NCI-H510A treated with DMSO at 0.1 percent for 48 hours (cell line): ENCODE measurements around the gene TPTE2.
A peak's percentile ranks its signal among the peaks of the same experiment; 100 is the strongest.
"Not testable (repeated sequence)": the region's sequence is repeated elsewhere in the genome, so short reads cannot be mapped to it uniquely, and the experiment has no call there.

ENCODE experiments used
- DNase-seq: peaks from one replicate; lab custom pipeline; 2025; lab: John Stamatoyannopoulos, UW

The TPTE2 gene

GRCh38 chr13:19561127-19561582 lies at the start of gene TPTE2:
TPTE2 (minus strand) TSS chr13:19561532; CDS start chr13:19503234, 58,298 bp downstream.
- DNase-seq: not testable (repeated sequence)

- DNase-seq: no peak
These were observed 46.3 kb upstream of the TPTE2 start for GRCh38 chr13:19607523-19608078.

DNA sequence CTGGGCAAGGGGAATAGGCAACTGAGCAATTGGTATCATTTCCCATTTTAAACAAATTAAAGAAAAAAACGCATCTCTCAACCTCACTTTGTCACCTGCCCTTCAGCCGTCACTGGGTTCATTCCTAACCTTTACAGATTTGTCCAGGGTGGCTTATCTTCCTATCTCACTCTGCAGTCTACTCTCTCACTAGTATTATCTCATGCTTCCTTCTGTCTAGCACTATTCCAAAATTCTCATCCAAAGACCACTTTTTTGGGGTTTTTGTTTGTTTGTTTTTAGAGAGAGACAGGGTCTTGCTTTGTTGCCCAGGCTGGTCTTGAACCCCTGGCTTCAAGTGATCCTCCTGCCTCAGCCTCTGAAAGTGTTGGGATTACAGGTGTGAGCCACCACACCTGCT lies 45.4 kb upstream of the TPTE2 start:
- DNase-seq: no peak

- DNase-seq: no peak
These were observed 44.8 kb upstream of the TPTE2 start for GRCh38 chr13:19606152-19606551.

- no peak for DNase-seq
These were observed 44.0 kb upstream of the TPTE2 start for GRCh38 chr13:19605161-19605955.

- no peak for DNase-seq
These were observed 43.0 kb upstream of the TPTE2 start for GRCh38 chr13:19604306-19604705.

DNA sequence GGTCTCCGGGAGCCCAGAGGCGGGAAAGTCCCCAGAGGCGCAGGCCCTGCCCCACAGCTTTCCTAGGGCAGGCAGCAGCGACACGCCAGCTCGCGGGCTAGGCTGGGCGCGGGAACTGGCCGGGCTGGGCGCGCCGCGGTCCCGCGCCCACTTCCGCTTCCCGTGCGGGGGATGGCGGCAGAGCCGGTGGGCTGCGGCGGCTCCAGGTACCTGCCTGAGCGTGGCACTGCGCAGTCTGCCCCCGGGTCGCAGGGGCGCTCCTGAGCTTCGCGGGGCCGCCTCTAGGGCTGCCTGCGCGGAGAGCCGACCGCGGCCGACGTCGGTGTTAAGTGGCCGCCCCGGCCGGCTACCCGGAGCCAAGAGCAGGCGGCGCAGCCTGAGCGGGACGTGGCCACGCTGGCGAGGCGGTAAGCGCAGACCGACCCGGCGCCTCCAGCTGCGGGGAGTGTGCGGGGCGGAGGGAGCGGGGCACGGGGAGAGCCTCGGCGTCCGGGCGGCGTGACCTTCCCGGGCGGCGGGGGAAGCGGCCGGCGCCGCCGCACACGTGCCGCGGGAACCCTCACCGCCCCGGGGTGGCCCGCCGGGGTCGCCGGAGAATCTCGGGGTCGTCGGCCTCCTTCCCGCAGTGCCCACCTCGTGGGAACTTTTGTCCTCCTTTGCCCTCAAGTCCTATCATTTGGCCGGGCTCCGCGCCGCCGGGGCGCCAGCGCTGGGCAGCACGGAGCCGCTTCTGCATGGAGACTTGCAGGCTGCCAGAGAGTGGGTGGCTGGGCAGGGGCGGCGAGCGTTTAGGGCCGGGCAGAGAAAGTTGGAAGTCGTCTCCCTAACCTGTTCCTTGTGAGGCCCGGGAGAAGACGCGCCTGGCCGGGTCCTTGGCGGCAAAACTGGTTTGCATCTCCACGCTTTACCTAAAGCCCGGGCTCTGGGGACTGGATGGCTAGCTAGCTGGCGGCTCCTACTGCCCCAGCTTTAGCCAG lies 40.7 kb upstream of the TPTE2 start:
- peak; percentile 18 for DNase-seq

DNA sequence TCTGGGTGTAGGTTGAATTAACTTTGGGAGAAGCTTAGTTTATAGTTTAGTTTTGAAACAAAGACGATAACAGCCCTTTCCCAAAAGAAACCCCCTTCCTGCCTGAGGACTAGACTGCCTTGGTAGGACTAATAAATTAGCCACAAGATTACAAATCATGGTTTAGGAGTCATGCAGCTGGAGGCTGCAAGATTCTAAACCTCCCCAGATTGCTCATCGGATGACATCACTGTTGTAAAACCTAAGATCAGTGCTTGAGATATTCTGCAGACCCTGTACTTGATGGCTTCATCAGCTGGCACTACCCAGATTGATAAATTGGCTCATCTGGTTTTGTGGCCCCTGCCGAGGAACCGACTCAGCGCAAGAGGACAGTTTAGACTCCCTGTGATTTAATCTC lies 36.2 kb upstream of the TPTE2 start:
- DNase-seq: no peak

DNA sequence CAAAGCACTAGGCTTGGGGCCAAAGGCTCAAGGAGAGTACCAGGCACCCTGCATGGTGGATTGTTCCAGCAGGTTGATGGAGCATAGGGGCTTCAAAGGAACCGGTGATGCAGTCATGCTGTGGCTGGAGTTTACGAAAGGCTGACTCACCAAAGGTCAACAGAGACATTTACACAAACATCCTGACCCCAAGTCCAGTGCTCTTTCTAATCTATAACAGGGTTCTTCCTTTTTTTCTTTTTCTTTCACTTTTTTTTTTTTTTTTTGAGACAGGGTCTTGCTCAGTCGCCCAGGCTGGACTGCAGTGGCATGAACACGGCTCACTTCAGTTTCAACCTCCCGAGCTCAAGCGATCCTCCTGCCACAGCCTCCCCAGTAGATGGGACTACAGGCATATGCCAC lies 35.6 kb upstream of the TPTE2 start:
- DNase-seq: no peak

- DNase-seq: no peak
These were observed 34.8 kb upstream of the TPTE2 start for GRCh38 chr13:19596086-19596485.

DNA sequence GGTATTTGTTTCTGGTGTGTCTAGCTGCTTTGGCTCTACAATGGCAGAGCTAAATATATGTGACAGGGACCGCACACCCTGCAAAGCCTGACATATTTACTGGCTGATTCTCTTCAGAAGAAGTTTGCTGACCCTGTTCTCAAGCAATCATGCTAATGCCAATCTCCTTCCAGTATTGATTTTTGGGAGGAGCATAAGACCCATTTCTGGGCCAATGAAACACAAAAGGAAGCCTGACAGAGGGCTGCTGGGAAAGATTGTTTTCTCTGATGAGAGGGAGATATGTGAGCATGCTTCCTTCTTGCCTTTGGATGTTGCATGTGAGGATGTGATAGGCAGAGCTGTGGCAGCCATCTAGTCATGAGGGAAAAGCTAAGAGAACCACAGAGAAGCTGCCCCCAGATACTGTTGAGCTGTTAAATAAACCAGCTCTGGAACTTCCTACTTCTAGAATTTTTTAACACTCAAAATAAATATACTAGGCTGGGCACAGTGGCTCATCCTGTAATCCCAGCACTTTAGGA lies 31.4 kb upstream of the TPTE2 start:
- DNase-seq: no peak

GRCh38 chr13:19591864-19592263 lies 30.5 kb upstream of the TPTE2 start:
- no peak for DNase-seq

DNA sequence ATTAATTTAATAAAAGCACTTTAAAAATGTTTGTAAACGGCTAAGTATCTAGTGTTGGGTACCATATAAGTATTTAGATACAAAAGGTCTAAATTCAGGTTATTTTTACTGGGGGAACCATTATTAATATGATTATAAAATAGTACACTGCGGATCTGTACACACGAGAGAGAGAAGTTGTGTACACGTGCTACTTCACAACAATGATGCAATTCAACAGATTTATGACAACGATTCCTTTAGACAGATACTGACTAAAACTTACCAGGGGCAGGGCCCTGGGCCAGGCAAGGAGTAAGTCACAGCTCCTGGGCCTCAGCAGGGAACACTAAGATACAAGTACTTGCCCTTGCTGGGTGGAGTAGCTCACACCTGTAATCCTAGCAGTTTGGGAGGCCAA lies 29.1 kb upstream of the TPTE2 start:
- no peak for DNase-seq

DNA sequence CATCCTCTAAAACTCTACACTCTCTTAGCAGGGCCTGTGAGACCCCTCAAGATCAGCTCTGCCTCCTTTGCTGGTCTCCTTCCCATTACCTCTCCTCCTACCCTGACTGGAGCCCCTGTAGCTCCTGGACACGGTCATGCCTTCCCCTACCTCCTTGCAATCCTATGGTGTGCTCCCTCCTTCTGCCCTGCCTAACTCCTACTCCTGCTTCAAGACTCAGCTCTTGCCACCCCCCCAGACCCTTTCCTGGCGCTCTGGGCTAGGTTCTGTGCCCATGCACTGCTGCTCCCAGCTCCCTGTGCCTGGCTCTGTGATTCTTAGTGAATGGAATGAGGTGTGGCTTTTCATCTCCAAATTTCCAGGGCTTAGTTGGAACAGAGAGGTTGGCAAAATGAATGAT lies 28.0 kb upstream of the TPTE2 start:
- no peak for DNase-seq

- peak; percentile 19 for DNase-seq
These were observed 26.4 kb upstream of the TPTE2 start for GRCh38 chr13:19587635-19588300.

GRCh38 chr13:19586904-19587634 lies 25.7 kb upstream of the TPTE2 start:
- DNase-seq: no peak

DNA sequence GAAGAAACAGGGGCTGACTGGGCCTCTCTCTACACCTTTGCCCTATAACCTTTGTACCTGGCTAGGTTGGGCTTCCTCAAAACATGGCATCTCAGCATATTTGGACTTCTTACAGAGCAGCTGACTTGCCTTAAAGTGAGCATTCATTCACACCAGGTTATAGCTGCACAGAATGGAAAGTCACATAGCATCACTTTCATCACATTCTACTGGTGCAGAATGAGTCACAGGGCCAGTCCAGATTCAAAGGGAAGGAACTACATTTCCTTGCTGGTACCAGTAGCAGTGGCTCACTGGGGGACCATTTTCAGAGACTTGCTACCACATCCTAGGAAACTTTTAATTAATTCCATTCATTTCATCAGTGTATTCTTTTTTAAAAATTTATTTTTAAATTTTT lies 20.3 kb upstream of the TPTE2 start:
- DNase-seq: no peak

GRCh38 chr13:19575230-19575629 lies 13.9 kb upstream of the TPTE2 start:
- DNase-seq: no peak

GRCh38 chr13:19573120-19573716 lies 11.9 kb upstream of the TPTE2 start:
- no peak for DNase-seq

GRCh38 chr13:19572280-19572679 lies 10.9 kb upstream of the TPTE2 start:
- no peak for DNase-seq
